ENCODE data around the gene GRID2IP. TPM values are rescaled to one million over a fixed set of nuclear protein-coding genes. Genes with fewer than 3 reads are reported as not detected.

Gene GRID2IP
- total RNA-seq, 2 donors from 2014 or later, result 0.37 to 0.45 TPM

DNA sequence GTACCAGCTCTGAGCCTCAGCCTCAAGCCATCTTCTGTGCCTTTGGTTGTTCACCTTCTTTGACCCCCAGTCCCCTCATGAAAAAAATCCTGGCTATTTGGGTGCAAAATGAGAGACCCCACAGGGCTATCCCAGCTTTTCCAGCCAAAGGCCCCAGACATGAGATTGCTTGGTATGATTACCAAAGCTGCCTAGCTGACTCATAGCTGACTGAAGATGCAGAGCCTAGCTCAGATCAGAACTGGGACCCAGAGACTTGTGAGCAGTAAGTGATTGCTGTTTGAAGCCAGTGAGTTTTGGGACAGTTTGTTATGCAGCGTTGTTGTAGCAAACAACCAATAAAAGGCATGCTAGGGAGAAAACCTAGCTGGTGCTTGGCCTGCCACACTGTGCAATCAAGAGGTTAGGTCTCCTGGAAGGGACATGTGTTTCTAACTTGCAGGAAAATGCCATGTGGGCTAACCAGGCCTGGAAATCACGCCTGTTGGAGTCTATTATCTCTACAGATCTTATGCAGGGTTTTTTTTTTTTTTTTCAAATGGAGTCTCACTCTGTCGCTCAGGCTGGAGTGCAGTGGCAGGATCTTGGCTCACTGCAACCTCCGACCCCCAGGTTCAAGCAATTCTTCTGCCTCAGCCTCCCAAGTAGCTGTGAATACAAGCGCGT lies 55.5 kb downstream of the GRID2IP start:
- H3K27me3 ChIP-seq, result no peaks in the 10 kb centered on the region
- no peak overlapping the region for H3K27ac ChIP-seq
- TF ChIP-seq, protein P1, sequence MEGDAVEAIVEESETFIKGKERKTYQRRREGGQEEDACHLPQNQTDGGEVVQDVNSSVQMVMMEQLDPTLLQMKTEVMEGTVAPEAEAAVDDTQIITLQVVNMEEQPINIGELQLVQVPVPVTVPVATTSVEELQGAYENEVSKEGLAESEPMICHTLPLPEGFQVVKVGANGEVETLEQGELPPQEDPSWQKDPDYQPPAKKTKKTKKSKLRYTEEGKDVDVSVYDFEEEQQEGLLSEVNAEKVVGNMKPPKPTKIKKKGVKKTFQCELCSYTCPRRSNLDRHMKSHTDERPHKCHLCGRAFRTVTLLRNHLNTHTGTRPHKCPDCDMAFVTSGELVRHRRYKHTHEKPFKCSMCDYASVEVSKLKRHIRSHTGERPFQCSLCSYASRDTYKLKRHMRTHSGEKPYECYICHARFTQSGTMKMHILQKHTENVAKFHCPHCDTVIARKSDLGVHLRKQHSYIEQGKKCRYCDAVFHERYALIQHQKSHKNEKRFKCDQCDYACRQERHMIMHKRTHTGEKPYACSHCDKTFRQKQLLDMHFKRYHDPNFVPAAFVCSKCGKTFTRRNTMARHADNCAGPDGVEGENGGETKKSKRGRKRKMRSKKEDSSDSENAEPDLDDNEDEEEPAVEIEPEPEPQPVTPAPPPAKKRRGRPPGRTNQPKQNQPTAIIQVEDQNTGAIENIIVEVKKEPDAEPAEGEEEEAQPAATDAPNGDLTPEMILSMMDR (IDR thresholded peaks at IDR 0.05), result no peak
- H3K9ac ChIP-seq (ENCODE audit: low read depth in 2 of 2, low read length in 2 of 2), result no peak overlapping the region
- no peaks in the 10 kb centered on the region for H3K9me3 ChIP-seq
- no peak overlapping the region for H3K4me3 ChIP-seq
- H3K4me1 ChIP-seq, result no peaks in the 10 kb centered on the region
- no peaks in the 10 kb centered on the region for H3K36me3 ChIP-seq
- DNase-seq, result no peak
- intact Hi-C loops (cut with DNase I), result no loop called here

DNA sequence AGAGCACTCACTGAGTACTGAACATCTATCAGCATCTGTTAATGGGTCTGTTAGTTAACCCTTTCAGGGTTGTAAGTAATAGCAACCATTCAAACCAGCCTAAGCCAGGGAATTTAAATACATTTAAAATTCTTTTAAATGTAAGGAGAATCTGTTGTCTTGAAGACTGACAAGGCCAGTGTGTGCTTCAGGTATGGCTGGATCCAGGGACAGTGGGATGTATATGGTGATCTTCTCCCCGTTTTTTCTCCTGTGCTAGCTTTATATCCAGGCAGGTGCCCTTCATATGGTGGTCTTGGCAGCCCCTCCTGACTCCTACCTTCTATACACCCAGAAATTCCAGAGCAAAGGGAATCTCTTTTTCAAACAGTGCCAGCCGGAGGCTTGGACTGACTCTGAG lies 56.9 kb downstream of the GRID2IP start:
- no peak for DNase-seq
- no peaks in the 10 kb centered on the region for H3K4me1 ChIP-seq

DNA sequence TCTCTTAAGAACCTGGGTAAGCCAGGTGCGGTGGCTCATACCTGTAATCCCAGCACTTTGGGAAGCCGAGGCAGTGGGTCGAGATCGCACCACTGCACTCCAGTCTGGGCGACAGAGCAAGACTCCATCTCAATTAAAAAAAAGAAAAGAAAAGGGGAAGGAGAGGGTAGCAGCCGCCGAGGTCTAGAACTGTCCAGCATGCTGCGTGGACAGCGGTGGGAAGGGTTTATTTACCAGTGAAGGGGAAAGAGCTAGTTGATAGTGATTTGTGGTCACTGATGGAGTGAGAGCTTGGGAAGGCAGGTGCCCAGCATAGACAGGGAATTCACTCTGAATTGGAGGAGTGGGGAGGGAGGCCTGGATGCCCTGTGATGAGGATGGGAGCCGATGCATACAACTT lies 60.1 kb downstream of the GRID2IP start:
- Histone ChIP-seq H3K36me3 (no peaks in the 10 kb centered on the region), H3K27me3 (no peaks in the 10 kb centered on the region), H3K27ac (no peak overlapping the region), H3K4me3 (no peak overlapping the region), H3K9me3 (no peaks in the 10 kb centered on the region), H3K9ac (ENCODE audit: low read depth in 2 of 2, low read length in 2 of 2) (no peak overlapping the region), H3K4me1 (no peaks in the 10 kb centered on the region)
- no peak for DNase-seq
- intact Hi-C loops (cut with DNase I), result no loop called here
- TF ChIP-seq, protein P1 (IDR thresholded peaks at IDR 0.05), result no peak

More for the DNA sequence above, 56.9 kb downstream of the GRID2IP start:
- no peaks in the 10 kb centered on the region for H3K27me3 ChIP-seq
- no peaks in the 10 kb centered on the region for H3K9me3 ChIP-seq
- H3K36me3 ChIP-seq, result no peaks in the 10 kb centered on the region
- TF ChIP-seq, protein P1 (IDR thresholded peaks at IDR 0.05), result no peak
- no peak overlapping the region for H3K27ac ChIP-seq
- intact Hi-C loops (cut with DNase I), result no loop called here
- H3K4me3 ChIP-seq, result no peak overlapping the region
- no peak overlapping the region for H3K9ac ChIP-seq (ENCODE audit: low read depth in 2 of 2, low read length in 2 of 2)

DNA sequence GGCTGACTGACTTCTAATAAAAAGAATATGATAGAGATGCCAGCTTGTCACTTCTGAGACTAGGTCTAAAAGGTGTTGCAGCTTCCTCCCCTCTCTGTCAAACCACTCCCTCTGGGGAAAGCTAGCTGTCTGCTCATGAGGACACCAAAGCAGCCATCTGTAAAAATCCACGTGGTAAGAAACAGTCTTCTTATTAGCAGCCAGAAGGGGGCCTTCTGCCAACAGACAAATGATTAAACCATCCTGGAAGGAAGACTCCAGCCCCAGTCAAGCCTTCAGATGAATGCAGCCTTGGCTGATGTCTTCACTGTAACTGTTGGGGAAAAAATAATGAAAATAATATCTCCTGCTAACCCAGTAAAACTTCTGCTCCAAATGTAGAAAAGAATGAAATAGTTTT lies 61.6 kb downstream of the GRID2IP start:
- intact Hi-C loops (cut with DNase I), result no loop called here
- TF ChIP-seq, protein P1 (IDR thresholded peaks at IDR 0.05), result no peak
- no peaks in the 10 kb centered on the region for H3K27me3 ChIP-seq

DNA sequence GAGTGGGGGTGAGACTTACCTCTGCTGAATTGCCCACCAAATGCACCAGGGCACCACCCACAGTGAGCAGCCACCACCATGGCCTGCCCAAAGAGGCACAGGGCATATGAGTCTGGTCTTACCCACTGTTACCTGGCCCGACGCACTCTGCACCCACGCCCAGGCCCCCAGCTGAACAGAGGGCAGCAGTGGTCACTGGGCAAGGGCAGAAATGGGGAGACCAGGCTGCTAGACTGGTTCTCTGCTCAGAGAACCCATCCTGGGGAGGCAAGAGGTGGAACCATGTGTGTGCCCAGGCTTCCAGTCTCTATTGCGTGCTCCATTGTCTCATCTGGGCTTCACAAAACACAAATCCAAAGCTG lies 64.1 kb downstream of the GRID2IP start:
- no peak for DNase-seq

More for the DNA sequence above, 61.6 kb downstream of the GRID2IP start:
- Histone ChIP-seq H3K9ac (ENCODE audit: low read depth in 2 of 2, low read length in 2 of 2) (no peak overlapping the region), H3K9me3 (no peaks in the 10 kb centered on the region), H3K4me1 (peaks cover under 1% of the 10 kb centered on the region), H3K36me3 (no peaks in the 10 kb centered on the region), H3K27ac (no peak overlapping the region), H3K4me3 (no peak overlapping the region)
- no peak for DNase-seq

More for the DNA sequence above, 64.1 kb downstream of the GRID2IP start:
- Histone ChIP-seq H3K27ac (no peak overlapping the region), H3K4me1 (peaks cover 6% of the 10 kb centered on the region), H3K4me3 (no peak overlapping the region), H3K36me3 (no peaks in the 10 kb centered on the region), H3K9me3 (no peaks in the 10 kb centered on the region), H3K27me3 (no peaks in the 10 kb centered on the region), H3K9ac (ENCODE audit: low read depth in 2 of 2, low read length in 2 of 2) (no peak overlapping the region)
- intact Hi-C loops (cut with DNase I), result no loop called here
- TF ChIP-seq, protein P1 (IDR thresholded peaks at IDR 0.05), result no peak
